ENCODE results near the gene GRAMD4.

GRAMD4 gene

DNA sequence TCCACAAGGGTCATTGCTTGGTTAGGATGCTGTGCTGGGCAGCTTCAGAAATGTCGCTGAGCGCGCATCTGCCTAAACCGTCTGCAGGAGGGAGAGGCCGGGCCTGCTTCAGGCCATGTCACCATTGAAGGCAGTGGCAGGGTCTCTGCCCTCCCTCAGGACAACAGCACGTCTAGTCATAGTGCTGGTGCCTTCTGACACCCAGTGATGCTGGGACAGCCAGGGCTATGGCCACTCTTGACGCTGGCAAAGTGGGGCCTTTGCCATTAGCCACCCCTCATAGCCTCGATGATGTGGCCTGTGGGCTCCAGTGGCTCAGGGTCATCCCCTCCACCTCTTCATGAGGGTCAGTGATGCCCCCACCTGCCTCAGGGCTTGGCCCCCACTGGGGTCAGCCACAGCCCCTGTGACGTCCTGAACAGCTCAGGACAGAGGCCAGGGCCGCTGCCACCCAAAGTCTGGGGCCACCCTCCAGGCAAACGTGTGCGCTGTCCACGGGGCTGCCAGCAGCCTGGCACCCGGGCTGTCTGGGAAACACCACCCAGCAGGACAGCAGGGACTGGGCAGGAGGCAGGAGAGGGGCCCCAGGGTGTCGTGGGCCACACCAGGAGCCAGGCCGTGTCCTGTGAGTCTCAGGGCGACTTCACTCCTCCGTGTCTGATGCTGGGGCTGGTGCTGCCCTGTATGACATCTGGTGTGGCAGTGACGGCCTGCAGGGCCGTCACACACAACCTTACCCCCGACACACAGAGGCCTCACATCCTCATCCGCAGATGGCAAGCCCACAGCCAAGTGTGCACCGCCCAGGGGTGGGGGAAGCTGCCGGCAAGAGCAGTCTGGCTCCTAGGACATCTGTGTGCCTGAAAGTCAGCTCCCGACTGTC is 75.4 kb downstream of the GRAMD4 start:
- no peak for DNase-seq

DNA sequence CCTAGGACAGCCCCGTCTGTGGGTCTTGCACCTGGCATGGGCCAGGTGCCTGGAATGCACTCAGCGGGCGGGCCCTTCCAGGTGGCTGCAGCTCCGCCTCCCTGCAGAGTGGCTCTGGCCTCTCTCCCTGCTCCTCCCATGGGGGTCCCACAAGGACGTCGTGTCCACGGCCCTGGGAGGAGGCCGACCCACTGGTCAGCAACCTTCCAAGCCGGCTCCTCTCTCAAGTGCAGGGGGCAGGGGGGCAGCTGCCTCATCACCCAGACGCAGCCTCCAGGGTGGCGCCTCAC is 76.0 kb downstream of the GRAMD4 start:
- no peak for DNase-seq

DNA sequence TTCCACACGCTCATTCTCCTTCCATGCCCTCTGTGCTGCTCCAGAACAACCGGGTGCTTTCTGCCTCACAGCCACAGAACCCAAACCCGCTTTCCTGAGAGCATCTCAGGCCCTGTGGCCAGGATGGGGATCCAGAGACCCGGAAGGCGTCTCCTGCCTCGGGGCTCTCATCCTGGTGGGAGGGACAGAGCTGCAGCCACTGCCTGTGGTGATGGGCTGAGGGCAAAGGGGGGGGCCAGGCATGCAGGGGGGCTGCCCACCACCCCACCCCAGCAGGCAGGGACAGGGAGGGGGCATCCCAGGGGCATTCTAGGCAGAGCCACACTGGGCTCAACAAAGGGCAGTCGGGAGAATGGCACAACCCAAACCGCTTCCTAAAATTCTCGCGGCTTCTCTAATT is 76.4 kb downstream of the GRAMD4 start:
- no peak for DNase-seq

DNA sequence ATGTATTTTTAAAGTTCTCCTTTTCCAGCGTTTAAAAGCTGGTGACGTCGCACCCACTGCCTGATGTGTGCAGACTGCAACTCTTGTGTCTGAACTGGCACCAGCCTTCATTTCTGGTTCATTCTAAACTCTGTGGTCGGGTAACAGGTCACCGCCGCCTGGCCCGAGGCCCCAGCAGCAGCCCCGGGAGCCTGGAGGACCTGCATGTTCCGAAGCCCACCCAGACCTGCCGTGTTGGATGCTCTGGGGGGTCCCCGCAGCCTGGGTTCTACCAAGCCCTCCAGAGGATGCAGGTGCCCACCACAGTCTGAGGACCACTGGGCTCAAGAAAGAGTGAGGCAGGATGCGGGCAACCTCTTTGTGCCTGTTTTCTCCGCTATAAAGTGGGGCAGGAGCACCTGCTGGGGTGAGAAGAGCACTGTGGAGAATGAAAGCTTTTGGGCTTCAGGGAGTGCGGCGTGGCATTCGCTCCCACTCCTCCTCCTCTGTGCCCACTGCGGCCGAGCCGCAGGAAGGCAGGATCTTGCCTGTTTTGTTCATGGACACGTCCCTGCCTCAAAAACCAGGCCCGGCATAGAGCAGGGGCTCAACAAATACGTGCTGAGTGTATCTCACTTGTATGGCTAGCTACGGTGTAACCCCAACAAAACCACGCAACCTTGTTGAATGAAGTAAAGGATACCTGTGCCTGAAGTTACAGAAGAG is 77.8 kb downstream of the GRAMD4 start:
- no peak for DNase-seq

DNA sequence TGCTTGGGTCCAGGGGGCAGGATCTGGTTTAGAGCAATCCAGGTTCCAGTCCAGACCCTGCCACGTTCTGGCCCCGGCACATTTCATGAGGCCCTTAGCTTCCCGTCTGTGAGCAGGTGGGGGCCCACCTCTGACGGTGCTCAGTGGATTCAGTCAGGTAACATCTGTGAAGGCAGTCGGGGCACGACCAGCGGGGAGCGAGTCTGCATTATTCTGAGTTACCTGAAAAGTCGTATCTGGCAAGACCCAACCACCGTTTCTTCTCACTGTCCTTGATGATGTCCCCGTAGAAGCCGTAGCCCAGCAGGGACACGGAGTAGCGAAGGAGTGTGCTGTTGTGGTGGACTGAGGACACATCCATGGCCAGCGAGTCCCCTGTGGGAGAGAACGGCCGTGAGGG is 78.9 kb downstream of the GRAMD4 start:
- DNase-seq: no peak

DNA sequence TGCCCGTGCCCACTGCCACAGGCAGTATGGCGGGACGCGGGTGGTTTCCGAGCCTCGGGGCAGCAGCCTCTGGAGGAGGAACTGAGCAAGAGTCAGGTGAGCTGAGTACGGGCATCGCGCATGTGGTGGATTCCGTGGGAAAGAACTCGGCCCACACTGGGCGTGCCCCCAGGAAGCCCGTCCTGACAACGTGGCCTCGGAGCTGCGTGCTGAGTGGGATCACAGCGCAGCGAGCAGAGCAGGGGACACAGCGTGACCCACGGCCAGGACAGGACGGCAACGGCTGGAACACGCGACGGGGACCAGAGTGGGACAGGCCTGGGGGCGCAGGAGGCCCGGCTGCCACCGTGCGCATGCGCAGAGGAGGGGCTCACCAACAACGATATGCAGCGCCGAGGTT is 81.1 kb downstream of the GRAMD4 start:
- DNase-seq: no peak

DNA sequence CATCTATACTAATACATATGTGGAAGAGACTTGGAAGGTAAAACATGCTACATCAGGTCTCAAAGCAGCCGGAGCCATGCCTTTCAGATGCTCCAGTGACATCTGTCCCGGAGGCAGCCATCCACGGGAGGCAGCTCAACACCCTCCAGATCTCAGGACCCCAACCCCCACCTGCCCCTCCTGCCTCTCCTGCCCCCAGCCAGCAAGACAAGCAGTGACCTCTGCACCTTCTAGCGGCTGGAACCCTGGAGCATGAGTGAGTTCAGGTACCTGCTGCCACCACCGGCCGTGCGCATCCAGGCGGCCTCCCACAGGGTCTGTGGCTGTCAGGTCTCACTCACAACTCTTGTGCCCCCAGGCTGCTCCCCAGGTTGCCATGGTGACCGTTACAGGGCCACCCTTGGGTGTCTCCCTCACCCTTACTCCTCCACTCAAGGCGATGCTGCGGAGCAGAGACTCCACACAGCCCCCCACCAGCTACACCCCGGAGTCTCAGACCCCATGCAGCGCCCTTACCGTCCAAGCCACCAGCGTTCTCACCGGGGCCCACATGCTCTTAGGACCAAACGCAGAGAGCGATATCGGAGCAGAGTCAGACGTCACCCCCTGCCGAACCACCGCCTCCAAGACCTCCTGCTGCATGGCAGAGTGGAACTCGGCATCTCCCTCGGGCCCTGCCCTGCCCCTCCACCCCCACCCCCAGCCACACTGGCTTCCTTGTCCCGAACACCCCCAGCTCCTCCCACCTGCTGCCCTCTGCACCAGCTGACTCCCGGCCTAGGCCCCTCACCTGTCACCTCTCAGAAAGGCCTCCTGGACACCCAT is 83.2 kb downstream of the GRAMD4 start:
- DNase-seq: no peak

DNA sequence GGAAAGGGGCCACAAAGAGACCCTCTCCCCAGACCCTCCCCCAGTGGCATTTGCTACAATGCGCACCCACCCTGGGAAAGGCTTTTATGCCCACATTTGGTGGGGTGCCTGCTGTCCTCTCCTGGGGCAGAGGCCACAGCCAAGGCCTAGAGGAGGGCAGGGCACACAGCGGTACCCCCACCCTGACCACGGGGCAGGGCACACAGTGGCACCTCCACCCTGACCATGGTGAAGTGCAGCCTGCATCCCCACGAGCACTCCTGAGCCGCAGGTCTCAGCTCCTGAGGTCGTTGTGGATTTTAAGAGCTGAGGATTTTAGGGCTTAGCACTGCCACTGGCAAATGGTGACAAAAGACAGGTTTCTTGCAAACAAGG is 83.8 kb downstream of the GRAMD4 start:
- DNase-seq: no peak

DNA sequence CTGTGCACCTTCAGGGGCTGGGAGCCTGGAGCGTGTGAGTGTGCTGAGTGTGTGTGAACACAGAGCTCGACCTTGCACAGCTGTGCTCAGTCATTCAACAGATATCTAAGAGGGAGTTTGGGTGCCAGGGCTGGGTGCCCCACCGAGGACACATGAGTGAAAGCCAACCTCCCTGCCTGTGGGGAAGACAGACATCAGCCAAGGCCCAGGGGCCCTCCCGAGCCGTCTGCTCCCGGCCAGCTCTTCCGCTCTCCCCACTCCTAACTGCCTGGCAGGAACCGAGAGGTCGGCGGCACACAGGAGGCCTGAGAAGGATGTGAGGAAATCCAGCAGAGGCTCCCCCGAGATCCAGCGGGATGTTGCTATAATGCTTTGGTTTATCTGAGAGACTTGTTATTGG is 85.9 kb downstream of the GRAMD4 start:
- no peak for DNase-seq

DNA sequence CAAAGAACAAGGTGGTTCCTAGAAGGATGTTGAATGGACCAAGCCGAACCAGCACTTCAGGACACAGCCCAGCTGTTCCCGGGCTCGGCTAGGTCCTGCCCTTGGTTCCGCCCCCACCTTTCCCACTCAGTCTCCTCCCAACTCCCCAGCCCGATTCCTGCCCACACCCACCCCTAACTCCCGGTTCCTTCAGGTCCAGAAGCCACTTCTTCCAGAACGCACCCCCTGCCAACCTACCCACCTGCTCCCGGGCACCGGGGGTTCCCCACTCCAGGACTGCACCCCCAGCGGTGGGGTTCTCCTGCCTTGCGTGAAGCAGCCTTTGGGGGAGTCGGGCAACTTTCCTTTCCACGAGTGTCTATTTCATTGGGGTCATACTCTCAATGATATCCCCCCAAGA is 87.1 kb downstream of the GRAMD4 start:
- DNase-seq: no peak

DNA sequence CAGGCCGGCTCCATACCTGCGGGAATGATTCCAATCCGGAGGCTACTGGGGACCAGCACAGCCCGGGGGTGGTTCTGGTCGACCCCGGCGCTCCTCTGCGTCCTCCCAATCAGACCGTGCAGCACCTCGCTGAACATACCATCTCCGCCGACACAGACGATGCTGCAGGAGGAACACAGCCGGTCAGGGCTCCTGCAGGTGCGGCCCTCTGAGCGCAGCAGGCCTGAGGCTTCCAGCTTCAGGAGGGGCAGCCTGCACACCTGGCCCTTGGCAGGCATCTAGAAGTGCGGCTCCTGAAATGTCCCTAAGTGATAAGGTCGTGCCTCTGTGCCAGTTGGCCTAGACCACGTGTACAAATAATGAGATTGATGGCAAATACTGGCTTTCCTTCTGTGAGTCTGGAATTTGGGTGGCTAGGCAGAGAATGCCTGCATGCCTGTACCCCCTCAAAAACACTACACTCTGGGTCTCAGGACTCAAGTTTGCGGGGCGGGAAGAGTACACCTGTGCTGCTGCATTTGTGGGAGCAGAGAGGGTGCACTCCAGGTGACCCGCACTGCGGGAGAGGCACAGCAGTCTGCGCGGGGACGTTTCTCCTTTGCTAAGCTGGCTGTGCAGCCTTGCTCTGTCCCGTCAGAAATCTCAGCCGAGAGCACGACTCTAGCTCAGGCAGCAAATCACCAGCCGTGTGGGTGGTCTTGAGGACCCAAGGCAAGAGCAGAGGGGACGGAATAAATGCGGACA is 87.8 kb downstream of the GRAMD4 start:
- DNase-seq: no peak

DNA sequence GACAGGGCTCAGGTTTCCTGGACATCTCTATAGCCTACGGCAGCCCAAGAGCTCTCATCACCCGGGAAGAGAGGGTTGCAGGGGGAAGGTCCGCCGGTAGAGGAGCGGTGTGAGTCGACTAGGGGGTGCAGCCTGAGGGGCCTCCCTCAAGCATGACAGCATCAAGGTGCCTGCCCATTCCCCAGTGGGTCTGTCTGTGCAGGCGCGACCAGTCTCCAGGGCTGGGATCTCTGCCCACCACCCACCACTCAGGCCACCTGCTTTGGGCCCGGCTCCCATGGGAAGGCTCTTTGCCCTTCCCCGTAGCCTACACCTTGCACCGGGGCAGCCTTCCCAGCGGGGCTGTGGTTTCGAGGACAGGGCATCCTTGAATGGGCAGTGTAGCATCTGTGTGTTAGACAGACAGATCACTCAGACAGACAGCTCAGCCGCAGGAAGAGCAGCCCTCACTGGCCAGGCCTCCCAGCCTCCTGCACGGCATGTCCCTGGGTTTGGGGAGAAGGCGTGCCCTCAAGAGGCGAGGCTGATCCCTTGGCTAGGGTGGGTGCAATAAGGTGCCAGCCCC is 88.7 kb downstream of the GRAMD4 start:
- no peak for DNase-seq

DNA sequence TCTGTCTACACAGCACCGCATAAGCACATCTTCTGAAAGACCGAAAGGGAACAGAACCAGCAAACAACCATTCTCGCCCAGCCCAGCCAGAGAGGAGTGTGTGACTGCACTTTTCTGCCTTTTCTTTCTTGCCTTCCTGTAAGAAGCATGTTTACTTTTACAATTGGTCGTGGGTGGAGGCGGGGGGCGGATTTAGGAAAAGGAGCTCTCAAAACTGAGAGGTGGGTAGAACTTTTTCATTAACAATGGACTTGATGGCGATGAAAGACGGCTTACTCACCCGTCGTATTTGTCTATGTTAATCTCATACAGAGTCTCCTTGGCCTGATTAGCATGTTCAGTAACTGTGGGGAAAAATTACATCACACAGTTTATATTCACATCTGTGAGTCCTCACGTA is 90.6 kb downstream of the GRAMD4 start:
- peak; percentile 32 for DNase-seq

DNA sequence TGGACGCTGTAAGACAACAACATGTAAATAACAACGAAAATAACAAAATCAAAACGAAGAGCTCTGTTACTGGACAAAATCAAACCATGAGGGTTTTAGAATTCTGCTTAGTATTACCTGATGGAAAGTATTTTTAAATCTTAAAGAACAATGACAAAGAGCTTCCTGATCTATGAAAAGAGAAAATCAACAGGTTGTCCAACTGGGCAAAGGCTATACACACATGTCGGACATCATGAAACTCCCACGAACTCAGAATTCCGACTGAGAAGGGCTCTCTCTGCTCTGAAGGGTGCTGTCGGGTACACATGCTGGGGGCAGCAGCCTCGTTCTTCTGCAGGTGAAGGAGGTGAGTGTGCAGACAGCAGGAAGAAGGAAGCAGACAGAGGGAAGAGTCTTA is 92.1 kb downstream of the GRAMD4 start:
- no peak for DNase-seq

DNA sequence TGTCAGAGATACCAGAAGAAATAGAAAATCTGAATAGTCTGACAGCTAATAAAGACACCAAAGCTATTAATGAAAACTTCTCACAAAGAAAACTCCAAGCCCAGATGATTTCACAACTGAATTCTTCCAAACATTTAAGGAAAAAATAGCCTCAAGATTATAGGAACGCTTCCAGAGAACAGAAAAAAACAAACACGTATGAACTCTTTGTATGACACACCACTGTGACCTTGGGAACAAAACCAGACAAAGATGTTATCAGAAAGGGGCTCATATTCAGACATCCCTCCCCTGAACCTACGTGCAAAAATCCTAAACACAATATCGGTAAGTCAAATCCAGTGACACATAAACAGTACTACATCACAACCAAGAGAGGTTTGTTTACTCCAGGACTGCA is 94.4 kb downstream of the GRAMD4 start:
- DNase-seq: no peak

DNA sequence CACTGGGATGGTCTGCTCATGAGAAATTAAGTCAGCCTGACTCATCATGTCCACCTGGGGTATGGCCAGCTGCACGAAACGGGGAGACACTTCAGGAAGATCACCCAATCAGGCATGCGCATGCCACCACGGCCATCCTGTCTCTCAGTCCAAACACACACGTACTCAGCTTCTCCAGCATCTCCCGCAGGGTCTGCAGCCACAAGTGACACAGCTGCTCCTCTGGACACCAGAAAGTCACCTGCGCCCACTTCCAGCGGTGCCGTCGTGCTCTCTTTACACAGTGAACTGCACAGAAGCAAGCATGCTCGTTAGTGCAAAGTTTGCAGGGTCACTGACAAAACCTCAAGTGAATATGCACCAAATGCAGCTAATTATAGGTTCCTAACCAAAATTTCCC is 99.7 kb downstream of the GRAMD4 start:
- no peak for DNase-seq

DNA sequence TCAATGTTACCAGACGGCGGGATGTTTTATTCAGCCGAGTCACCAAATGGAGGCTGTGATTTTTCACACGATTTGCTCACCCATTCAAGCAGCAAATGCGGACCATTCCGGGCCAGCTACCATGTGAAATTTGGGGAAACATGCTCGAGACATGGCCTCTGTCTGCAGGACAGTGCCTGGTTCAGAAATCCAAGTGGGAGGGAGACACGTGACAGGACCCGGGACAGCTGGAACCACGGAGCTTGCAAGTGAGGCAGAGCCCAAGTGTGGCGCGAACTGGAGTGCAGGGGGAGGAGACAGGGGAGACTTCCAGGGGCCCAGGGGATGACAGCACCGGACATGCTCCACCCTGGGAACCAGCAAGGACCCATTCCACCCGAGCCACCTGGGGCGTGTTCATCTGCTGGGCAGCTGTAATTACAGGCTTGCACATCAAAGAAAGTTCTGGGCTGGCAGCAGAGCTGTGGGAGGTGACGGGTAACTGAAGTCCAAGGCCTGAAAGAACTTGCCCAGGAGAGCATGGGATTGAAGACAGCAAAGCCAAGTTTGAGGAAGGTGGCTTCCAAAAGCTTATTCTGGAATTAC is 101.4 kb downstream of the GRAMD4 start:
- DNase-seq: no peak

DNA sequence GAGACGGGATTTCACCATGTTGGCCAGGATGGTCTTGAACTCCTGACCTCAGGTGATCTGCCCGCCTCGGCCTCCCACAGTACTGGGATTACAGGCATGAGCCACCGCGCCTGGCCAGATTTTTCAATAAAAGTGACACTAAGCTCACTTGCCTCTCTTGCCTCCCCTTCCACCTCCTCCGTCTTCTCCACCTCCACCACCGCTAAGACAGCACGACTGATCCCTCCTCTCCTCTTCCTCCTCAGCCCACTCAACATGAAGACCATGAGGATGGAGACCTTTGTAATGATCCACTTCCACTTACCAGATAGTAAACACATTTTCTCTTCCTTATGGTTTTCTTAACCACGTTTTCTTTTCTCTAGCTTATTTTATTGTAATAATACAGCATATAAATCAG is 103.7 kb downstream of the GRAMD4 start:
- no peak for DNase-seq

DNA sequence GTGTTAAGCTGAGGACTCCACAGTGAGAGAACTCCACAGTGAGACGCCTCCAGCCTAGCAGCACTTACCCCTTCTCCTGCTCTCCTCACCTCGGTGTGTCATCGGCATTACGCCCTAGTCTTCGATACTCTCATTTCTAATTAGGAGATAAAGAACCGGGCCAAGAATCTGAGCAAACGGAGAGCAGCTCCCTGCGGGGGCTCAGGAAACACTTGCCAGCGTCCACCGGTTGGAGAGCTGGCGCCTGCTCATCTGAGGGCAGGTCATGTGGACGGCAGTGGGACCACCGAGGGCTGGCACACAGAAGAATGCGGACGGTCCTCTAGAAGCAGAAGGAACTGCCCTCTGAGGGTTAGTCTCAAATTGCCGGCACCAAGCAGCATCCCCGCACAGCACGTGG is 104.9 kb downstream of the GRAMD4 start:
- no peak for DNase-seq

DNA sequence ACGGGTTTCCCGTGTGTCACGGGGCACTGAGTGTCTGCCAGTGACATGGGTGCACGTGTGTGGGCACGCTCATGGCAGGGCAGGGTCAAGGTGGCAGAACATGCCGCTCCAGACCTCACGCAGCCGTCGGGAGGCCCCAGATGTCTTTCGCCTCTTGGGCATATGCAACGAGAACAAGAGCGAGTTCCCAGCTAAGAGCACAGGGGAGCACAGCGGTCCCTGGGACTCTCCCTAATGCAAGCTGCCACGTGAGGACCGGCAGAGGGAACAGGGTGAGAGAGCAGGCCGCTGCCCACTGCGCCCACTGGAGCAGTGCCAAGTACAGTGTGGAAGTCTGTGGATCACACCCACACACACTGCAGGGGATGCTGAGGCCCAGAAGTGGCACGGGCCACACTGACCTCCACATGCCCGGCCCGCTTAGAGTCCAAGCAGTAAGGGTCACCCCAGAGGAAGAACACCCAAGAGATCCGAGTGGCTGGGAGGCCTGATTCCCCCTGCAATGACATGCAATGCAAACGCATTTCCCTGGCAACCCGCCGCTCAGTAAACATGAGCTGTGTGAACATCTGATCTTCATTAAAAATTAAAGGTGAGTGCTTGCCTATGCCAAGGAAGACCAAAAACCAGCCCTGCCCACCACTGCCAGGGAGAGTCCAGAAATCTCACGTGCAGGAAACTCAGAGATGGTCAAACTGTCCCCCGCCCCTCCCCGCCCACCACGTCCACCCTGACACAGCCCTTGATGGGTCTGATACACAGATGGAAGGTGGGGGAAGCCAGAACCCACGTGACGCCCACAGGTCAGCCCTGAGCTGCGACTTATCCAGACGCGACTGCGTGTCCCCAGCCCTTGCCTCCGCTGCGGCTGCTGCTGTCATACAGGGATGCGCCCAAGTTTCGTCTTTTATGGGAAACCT is 106.1 kb downstream of the GRAMD4 start:
- peak; percentile 14 for DNase-seq

DNA sequence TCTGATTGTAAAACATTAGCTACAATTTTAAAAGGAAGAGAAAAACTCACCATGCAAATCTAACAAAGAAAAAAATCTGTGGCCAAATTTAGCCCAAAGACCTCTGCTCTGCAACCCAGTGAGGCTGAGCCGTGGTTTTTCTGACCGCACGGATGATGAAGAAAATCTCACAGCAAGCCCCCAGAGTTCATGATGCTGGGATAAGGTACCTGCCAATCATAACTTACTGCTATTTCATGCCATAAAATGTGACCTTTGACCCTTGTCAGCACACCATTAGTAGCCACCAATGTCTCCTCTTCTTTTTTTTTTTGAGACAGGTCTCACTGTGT is 106.8 kb downstream of the GRAMD4 start:
- no peak for DNase-seq

Data from NCI-H526 treated with DMSO at 0.1 percent for 48 hours (cell line).